IPS-NIHi11 (cell line): ENCODE results near the gene SEC24D.

Experiments used
- DNase-seq: peaks from one replicate; pipeline ENCODE4 v3.0.0; 2012; ENCODE audit warnings: mixed read lengths, low spot score

SEC24D gene

GRCh38 chr4:118751629-118752323, 84.2 kb downstream of the SEC24D start:
- no peak for DNase-seq

- DNase-seq, result no peak
Observed at GRCh38 chr4:118749347-118749988, 86.5 kb downstream of the SEC24D start.

GRCh38 chr4:118746251-118746919, 89.5 kb downstream of the SEC24D start:
- no peak for DNase-seq

GRCh38 chr4:118745357-118745756, 90.6 kb downstream of the SEC24D start:
- DNase-seq, result no peak

- no peak for DNase-seq
Observed at GRCh38 chr4:118743867-118744266, 92.1 kb downstream of the SEC24D start.

- DNase-seq, result no peak
Observed at GRCh38 chr4:118742050-118742449, 93.9 kb downstream of the SEC24D start.

- DNase-seq, result no peak
Observed at GRCh38 chr4:118741301-118741855, 94.5 kb downstream of the SEC24D start.

GRCh38 chr4:118740869-118741268, 95.1 kb downstream of the SEC24D start:
- no peak for DNase-seq

- no peak for DNase-seq
Observed at GRCh38 chr4:118739022-118739713, 96.8 kb downstream of the SEC24D start.

GRCh38 chr4:118738090-118738489, 97.8 kb downstream of the SEC24D start:
- no peak for DNase-seq

- no peak for DNase-seq
Observed at GRCh38 chr4:118736900-118737299, 99.0 kb downstream of the SEC24D start.

- no peak for DNase-seq
Observed at GRCh38 chr4:118734491-118735205, 101.3 kb downstream of the SEC24D start.

GRCh38 chr4:118732591-118733330, 103.2 kb downstream of the SEC24D start:
- DNase-seq, result no peak

GRCh38 chr4:118730683-118731082, 105.2 kb downstream of the SEC24D start:
- no peak for DNase-seq

- no peak for DNase-seq
Observed at GRCh38 chr4:118729287-118730286, 106.3 kb downstream of the SEC24D start.

- DNase-seq, result no peak
Observed at GRCh38 chr4:118727360-118727759, 108.6 kb downstream of the SEC24D start.

GRCh38 chr4:118723369-118723768, 112.6 kb downstream of the SEC24D start:
- no peak for DNase-seq

GRCh38 chr4:118721752-118722151, 114.2 kb downstream of the SEC24D start:
- no peak for DNase-seq

- no peak for DNase-seq
Observed at GRCh38 chr4:118718511-118719170, 117.3 kb downstream of the SEC24D start.
